Cerebellar nuclear complex (tissue), 1 donor: ENCODE measurements around the gene SEMA3C.

Source experiments
- DNase-seq, 2 experiments: peaks; one replicate each; lab custom pipeline; 2025; lab: John Stamatoyannopoulos, UW

The SEMA3C gene

GRCh38 chr7:80775897-80776296, 143.0 kb downstream of the SEMA3C start:
- no peak for DNase-seq

DNA sequence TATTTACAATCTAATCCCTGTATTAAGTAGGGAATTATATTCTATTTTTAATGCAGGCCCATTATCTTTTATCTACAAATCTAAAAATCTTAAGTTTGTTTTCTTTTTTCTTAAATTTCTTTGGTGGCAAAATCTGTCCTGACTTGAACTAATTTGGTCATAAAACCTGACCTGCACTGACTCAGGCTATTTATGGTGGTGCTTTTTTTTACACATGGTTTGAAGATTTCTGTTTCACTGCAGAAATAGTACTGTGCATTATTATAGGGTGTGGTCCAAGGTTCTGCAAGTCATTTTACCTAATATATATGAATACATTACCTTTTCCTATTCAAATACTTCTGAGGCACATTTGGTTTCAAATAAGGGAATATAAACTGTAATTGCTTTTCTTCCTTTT, 143.4 kb downstream of the SEMA3C start:
- DNase-seq, result no peak

DNA sequence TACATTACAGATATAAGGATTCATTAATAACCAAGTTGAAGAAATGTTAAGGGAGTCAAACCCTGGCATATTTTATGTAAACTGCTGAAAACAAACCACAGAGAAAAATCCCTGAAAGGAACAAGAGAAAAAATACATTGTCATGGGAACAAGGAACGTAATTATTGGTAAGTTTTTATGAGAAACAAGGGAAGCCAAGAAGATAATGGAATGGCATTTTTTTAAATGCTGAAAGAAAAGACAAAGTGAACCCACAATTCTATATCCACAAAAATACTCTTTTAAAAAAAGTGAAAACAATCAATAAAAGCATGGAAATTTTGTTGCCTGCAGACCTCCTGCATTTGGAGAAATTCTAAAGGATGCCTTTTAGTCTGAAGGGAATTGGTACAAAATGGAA, 144.0 kb downstream of the SEMA3C start:
- DNase-seq, result no peak

GRCh38 chr7:80773787-80774508, 144.9 kb downstream of the SEMA3C start:
- DNase-seq, result no peak

DNA sequence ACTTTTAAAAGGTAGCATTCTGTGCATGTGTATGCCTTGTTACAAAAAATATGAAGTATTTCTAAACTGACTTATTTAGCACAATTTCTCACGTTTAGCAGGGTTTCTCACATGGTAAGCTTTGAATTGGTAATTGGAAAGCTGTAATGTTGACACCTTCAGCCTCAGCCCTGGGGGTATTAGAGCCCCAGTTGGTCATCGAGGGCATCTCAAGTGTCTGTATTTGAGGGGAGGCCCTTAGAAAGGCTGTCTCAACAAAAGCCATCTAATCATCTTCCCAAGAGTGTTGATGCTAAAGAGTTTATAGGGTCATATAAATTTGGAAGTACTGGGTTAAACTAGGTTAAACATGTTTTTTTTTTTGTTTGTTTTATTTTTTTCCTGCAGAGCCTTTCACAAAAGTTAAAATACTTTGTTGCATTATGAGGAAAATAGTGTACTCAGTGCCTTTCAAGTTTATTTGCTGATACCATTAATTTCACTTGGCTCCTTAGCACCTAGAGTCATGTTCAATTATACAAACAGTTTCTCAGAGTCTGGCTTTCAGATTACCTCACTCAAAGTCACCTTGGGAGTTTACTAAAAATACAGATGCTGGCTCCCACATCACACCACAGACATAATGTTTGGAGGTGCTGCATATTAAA, 146.4 kb downstream of the SEMA3C start:
- no peak for DNase-seq

GRCh38 chr7:80771523-80771922, 147.3 kb downstream of the SEMA3C start:
- no peak for DNase-seq

DNA sequence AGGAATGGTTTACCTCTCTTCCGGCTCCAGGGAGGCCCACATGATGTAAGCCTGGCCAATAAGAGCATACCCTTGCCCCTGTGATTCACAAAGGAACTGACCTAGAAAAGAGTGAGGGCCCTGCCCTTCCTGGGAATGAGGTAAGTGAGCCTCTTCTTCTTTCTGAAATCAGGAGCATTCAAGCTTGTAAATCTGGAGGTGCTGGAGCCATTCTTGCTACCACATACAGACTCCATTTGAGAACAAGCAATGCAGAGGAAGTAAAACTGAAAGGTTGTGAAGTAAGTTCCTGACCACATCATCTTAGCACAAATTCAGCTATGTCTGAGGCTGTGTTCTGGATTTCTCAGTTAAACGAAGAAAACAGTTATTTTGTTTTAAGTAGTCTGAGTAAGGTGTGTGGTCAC, 148.2 kb downstream of the SEMA3C start:
- no peak for DNase-seq

DNA sequence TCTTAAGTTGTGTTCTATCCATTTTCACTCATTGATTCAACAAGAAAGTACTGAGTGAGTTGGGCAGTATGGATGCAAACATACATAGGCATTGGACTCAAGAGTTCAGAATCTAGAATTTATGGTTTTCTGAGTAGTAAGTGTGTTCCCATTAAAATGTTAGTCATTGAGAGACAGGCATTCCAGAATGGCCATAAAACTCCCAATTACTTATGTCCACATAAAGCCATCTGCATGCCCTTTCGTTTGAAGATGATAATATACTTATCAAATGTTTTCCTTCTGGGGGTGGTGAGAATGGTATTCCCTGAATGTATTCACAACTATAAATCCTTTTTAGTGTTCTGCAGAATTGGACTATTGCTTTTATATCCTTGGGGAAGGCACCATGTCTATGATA, 148.8 kb downstream of the SEMA3C start:
- no peak for DNase-seq

DNA sequence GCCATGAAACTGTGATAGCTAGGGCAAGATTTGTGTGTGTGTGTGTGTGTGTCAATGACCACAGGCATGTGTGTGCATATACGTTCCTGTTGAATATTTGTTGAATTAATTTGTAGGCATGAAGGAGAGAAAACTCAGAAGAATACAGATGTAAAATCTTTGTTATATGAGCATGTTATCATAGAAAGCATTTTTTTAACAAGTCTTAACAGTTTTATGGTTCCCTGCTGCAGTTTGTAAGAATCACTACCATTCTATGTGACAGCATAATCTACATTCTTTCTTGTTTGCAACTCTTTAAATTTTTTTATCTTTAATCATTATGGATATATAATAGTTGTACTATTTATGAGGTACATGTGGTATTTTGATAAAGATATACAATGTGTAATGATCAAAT, 150.1 kb downstream of the SEMA3C start:
- DNase-seq, result no peak

GRCh38 chr7:80767654-80768053, 151.2 kb downstream of the SEMA3C start:
- no peak for DNase-seq

DNA sequence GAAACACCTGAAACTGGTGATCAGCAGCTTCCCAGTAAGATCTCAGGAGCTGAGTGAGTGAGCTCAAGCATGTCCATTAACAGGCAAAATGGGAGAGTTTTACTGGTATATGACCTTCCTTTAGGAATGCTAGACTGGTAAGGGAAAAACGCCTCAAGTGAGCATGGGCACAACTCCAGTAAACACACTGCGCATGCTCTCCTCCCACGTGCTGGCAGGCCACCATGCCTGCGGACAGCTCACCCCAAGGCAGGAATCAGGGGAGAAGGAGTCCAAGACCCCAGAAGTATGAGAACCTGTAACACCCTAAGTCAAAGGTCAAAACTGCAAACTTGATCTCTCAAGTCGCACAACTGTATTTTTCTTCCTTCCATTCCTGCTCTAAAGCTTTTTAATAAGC, 152.1 kb downstream of the SEMA3C start:
- no peak for DNase-seq

DNA sequence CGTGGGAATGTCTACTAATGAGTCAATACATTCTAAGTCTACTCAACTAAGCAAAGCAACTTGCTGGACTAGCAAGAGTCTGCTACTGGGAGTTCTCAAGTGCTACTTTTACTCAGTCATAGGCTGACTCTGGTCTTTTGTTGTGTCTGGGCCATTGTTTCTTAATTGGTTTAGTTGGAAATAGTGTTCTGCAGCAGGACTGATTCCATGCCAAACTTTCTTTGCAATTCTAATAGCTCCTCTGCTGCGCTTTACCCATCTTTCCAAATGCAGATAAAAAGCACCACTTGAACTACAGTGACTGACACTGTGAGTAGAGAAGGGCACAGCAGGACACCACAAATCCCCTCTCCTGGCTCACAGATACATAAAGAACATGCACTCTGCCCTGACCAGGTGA, 154.7 kb downstream of the SEMA3C start:
- no peak for DNase-seq

- DNase-seq, result no peak
Observed at GRCh38 chr7:80763704-80764103, 155.1 kb downstream of the SEMA3C start.

DNA sequence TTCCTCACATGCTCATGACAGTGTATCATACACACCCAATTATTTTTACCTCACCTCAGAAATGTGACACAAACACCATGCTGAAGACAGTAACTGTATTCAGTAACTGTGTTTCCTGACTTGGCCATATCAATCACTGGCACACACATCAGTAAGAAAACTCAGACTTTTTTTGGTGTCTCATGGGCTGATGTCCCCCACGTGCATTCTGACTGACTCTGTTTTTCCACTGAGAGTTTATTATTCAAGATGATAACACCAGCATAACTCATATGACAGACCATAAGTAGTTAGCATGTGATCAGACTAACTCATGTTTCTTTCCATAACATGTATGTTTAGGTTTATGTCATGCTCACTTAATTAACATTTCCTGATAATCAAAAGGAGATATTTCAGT, 155.6 kb downstream of the SEMA3C start:
- DNase-seq, result no peak

DNA sequence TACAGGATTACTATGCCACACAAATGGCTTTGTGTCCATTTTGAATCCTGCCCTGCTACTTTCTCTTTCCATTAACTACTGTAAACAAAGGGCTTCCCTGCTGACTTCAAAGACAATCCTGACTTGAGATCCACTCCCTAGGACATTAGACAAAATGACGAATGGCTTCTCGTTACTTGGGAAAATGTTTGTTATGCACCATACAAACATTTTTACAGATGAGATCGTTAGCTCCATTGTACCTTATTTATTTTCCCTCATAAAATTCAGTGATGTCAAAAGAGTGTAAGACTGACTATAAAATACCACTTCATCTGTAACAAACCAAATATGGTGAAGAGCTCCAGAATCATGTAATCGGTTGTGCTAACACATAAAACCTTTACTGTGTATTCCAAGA, 158.6 kb downstream of the SEMA3C start:
- DNase-seq, result no peak

- no peak for DNase-seq
Observed at GRCh38 chr7:80752954-80753690, 165.7 kb downstream of the SEMA3C start.

DNA sequence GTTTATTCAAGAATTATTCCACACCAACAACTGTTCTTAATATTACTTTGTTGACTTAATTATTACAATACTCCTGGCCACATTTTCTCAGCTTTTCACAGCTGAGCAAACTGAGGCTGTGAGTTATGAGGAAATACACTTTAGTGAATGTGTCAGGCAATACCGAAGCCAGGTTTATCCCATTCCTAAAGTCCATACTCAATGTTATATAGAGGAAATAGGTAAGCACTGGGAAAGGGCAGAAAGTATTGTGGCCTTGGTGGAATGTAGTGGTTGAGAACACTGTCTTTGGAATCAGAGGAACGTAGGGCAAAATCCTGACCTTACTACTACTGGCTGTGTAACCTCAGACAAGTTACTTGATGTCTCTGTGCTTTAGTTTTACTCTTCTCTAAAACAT, 169.6 kb downstream of the SEMA3C start:
- DNase-seq, result no peak

- DNase-seq, result no peak
Observed at GRCh38 chr7:80748363-80749042, 170.3 kb downstream of the SEMA3C start.

DNA sequence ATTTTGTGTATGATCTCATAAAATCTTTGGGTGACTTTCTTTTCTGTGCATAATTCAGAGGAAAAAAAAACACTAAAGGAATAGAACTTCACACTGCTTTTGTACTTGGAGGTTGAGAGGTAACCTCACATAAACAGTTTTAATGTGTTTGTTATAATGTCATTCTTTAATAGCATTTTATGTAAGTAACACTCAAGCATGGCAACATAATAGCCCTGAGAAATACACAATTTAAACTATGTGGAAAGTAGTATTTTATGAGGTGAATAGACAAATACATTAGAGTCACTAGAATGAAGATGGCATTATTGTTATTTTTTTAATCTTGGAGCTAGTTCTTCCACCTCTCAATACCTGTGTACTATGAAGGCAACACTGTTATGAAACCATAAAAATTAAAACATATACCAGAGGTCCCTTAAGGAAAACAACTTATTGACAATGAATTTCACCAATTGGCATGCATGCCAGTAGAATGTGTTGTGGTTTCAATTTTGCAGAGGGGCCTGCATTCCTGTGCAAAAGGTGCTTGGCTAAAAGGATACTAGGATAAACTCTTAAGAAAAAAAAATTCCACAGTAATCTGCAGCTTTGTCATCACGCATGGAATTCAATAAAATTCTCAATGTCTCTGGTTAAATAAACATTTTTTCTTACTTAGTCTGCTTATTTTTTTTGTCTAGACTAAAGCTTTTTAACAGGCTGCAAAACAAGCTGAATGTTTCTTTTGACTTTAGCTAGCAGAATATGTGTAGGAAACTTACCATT, 177.9 kb downstream of the SEMA3C start:
- no peak for DNase-seq

- no peak for DNase-seq
Observed at GRCh38 chr7:80736371-80737125, 182.3 kb downstream of the SEMA3C start.

- no peak for DNase-seq
Observed at GRCh38 chr7:80735330-80735729, 183.5 kb downstream of the SEMA3C start.
